Lower leg skin (tissue), 4 donors: ENCODE data around the gene NKX2-1. TPM values are rescaled to one million over a fixed set of nuclear protein-coding genes. Genes with fewer than 3 reads are reported as not detected.

Source experiments
- DNase-seq, 2 donors: peaks; one replicate each; pipeline ENCODE4 v3.0.0-alpha.2; 2019; ENCODE audit warnings: low spot score in 2 of 2
- H3K4me3 ChIP-seq: fragments of 200-600 bp; sonication (generic); 2 replicates; pipeline ENCODE4 v1.5.1; 2017; ENCODE audit warnings: mild to moderate bottlenecking, low read depth; ENCODE audit not compliant: poor library complexity, severe bottlenecking
- POLR2A ChIP-seq, 2 donors: fragments of 450-650 bp; IDR thresholded peaks; one replicate each; pipeline ENCODE4 v1.6.1; 2016 to 2017; ENCODE audit warnings: antibody characterized with exemption in 2 of 2, mild to moderate bottlenecking in 1 of 2, moderate library complexity in 1 of 2
- WGBS, 2 donors: methylation state at CpG; one replicate each; pipeline ENCODE4 v1.1.5; 2018; 5-methylcytosine and 5-hydroxymethylcytosine counted together
- intact Hi-C: fragments of 100-400 bp; cut with DNase I; formaldehyde crosslinking; loops from one replicate; pipeline ENCODE4 v1.15.0; 2023; ENCODE audit warnings: low total_unique reads
- total RNA-seq, 4 donors: library from RNA; depleted of rRNA; stranded (reverse); fragments of >200 nt; gene quantifications; one replicate each; pipeline ENCODE4 v1.1.0, GENCODE V29; 2016
- TF ChIP-seq, protein P1 (sequence below), 3 donors: fragments of 450-650 bp; IDR thresholded peaks; one replicate each; pipeline ENCODE4 v1.5.1; 2016; ENCODE audit warnings: antibody characterized with exemption in 3 of 3, mild to moderate bottlenecking in 3 of 3, moderate library complexity in 2 of 3

Gene NKX2-1
- total RNA-seq, 4 donors from 2014 or later = not detected

DNA sequence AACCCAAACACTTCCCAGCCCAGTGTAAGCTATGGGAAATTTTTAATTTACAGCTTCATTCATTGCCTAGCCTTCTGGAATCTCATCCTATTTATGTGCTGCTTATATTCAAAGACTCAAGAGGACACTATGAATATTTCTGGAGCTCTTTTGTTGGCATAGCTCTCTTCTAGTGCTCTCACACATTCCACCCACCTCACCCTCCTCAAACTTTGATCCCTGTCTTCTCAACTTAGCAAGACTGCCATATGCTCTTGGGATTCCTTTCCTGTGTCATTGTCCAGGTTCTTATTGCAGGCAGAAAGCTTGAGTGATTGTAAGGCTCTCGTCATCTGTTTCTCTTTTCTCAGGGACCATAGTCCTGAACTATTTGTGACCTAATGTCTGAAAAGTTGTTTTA is 18.0 kb upstream of the NKX2-1 start:
- TF ChIP-seq POLR2A (IDR thresholded peaks at IDR 0.05) = no peak
- TF ChIP-seq, protein P1, sequence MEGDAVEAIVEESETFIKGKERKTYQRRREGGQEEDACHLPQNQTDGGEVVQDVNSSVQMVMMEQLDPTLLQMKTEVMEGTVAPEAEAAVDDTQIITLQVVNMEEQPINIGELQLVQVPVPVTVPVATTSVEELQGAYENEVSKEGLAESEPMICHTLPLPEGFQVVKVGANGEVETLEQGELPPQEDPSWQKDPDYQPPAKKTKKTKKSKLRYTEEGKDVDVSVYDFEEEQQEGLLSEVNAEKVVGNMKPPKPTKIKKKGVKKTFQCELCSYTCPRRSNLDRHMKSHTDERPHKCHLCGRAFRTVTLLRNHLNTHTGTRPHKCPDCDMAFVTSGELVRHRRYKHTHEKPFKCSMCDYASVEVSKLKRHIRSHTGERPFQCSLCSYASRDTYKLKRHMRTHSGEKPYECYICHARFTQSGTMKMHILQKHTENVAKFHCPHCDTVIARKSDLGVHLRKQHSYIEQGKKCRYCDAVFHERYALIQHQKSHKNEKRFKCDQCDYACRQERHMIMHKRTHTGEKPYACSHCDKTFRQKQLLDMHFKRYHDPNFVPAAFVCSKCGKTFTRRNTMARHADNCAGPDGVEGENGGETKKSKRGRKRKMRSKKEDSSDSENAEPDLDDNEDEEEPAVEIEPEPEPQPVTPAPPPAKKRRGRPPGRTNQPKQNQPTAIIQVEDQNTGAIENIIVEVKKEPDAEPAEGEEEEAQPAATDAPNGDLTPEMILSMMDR (IDR thresholded peaks at IDR 0.05) = no peak
- 58 to 93% methylated on average over 1 of the region's 1 CpG for WGBS, 2 donors
- DNase-seq = no peak
- intact Hi-C loops = no loop called here
- H3K4me3 ChIP-seq = no peak overlapping the region

DNA sequence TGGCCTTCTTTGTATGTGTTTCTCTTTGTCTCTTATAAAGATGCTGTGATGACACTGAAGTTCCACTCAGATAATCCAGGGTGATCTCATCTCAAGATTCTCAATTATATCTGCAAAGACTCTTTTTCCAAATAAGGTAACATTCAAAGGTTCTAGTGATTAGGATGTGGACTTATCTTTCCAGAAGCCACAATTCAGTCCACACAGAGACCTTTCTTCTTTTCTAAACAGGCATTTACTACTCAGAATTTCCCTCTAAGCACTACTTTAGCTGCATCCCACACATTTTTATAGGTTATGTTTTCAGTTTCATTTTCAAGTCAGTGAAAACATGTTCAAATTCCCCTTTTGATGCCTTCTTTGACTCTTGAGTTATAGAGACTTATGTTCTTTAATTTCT is 9.0 kb upstream of the NKX2-1 start:
- intact Hi-C loops = no loop called here
- no peak for DNase-seq
- H3K4me3 ChIP-seq = no peak overlapping the region
- TF ChIP-seq, protein P1 (IDR thresholded peaks at IDR 0.05) = no peak
- no peak for TF ChIP-seq POLR2A (IDR thresholded peaks at IDR 0.05)

DNA sequence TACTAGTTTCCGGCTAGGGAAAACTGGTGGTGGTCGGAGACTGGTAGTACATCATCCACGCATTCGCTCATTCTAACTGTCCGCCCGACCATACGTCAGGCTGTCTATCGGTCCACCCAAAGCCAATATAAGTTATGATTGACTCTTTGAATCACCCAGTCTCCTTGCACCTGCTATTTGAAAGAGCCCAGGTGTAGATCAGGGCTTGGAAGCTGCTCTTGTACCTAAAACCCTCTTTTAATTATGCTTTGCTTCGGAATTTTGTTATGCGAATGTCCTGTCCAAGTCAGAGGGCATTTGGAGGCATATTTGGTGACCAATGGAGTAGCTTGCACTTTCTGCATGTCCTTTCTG is 5.7 kb upstream of the NKX2-1 start:
- TF ChIP-seq POLR2A (IDR thresholded peaks at IDR 0.05) = no peak
- TF ChIP-seq, protein P1 (IDR thresholded peaks at IDR 0.05) = no peak
- intact Hi-C loops = no loop called here
- WGBS, 2 donors = 8 to 13% methylated on average over 10 of the region's 10 CpGs
- DNase-seq = no peak
- no peak overlapping the region for H3K4me3 ChIP-seq

DNA sequence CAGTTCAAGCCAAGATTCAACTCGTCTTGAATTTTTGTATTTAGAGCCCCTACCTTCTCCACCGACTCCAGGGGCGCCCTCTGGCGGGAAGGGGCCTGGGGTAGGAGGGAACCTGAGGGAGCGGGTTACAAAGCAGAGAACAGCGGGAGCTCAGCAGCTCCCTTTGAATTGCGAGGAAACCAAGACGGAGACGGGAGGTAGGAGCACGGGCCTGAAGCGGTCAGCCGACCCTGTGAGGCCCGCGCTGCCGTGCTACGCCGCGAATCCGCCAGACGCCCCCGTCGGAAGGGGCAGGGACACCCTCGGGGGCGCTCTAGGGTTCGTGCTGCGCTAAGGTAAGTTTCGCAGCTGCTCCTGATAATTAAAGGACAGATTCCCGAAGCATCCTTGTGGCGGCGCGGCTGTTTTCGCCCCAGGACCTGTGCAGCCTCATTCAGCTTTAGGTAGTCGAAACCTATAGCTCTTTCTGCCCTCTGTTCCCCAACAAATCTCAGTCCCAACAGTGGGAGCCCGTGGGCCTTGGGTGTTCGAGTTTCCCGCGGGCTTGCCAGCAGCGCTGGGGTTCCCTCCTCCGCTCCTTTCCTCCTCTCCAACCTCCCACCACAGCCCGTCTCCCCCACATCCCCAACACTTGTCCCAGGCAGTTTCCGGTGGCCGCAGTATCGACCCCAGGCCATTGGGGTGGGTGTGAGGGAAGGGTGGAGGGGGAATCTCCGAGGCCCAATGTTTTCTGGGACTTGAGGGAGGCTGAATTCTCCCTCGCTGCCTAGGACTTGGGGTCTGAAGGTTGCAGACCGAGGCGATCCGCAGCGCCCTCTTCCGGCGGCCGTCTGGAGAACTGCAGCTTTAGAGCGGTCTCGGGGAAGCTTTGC is 5.1 kb upstream of the NKX2-1 start:
- WGBS, 2 donors = 4 to 7% methylated on average over 33 to 54 of the region's 54 CpGs
- no peak overlapping the region for H3K4me3 ChIP-seq
- no peak for TF ChIP-seq POLR2A (IDR thresholded peaks at IDR 0.05)
- TF ChIP-seq, protein P1 (IDR thresholded peaks at IDR 0.05) = no peak
- no peak for DNase-seq
- intact Hi-C loops = no loop called here

DNA sequence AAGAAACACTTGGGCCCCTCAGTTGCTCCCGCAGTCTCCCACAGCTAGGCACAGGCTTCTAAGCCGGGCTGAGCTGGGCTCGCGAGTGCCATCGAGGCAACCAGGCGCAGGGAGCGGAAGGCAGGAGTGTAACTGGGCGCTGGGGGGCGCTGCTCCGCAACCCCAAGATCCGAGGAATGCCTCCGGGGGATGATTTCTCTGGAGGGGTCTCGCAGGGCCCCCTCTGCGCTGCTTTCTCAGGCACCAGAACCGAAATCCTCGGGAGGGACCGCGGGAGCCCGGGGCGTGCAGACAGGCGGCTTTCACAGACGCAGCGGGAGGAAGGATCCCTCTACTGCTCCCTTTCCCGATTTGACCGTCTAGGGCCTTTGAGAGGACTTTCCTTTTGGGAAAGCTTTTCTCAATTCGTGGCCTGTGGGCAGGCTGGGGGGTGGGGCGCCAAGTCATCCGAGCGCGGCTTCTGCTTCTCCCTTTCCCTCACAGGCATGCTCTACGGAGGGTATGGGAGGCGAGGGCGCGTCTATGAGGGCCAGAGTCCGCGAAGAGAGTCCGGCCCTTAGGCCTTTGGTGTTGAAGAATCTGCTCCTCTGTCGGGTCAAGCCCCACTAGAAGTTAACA is 4.3 kb upstream of the NKX2-1 start:
- no peak for TF ChIP-seq POLR2A (IDR thresholded peaks at IDR 0.05)
- WGBS, 2 donors = 13 to 14% methylated on average over 15 to 38 of the region's 38 CpGs
- DNase-seq = no peak
- H3K4me3 ChIP-seq = no peak overlapping the region
- intact Hi-C loops = no loop called here

DNA sequence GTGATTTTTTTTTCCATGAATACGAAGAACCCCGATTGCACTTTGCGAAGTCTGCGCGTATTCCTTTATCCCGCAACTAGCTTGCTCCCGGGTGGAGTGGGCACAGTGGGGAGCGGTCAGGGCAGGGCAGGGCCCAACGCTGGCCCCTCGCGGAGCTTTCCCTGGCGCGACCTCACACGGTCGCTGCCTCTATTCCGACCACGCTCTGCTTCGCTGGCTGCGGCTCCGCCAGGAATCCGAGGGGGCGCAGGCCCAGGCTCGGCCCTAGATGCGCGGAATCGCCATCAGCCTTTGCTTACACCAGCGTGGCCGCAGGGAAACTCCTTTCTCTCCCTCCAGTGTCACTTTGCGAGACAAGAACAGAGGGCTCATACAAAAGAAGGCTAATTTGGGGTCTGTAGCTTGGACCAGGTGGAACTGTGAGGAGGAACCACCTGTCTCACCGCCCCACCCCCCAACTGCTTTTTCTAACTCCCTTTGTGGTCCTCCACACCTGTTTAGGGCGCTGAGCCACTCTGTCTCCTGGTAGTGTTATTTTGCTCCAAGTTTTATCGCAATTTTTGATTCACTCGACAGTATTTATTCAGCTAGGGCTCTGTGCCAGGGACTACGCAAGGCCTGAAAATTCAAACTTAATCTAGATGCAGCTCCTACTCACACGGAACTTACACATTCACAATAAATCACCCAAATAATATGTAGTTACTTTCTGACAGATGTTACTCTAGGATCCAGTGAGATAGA is 3.1 kb upstream of the NKX2-1 start:
- no peak overlapping the region for H3K4me3 ChIP-seq
- DNase-seq = no peak
- WGBS, 2 donors = 11 to 12% methylated on average over 35 of the region's 35 CpGs
- intact Hi-C loops = no loop called here
- TF ChIP-seq, protein P1 (IDR thresholded peaks at IDR 0.05) = no peak
- TF ChIP-seq POLR2A (IDR thresholded peaks at IDR 0.05) = no peak
